HG02981 (cell line): Measurements from ENCODE around the gene MMAA.
"Not testable (repeated sequence)": the region's sequence is repeated elsewhere in the genome, so short reads cannot be mapped to it uniquely, and the experiment has no call there.

Source experiments
- ATAC-seq: cut with Tn5 transposase; IDR thresholded peaks from one replicate; pipeline ENCODE4 v1.9.1; 2021; ENCODE audit warnings: mild to moderate bottlenecking, moderate library complexity; ENCODE audit not compliant: unreplicated experiment

MMAA gene

GRCh38 chr4:145626623-145626982 is 7.4 kb downstream of the MMAA start:
- ATAC-seq, result no peak

GRCh38 chr4:145635117-145635516 is 15.9 kb downstream of the MMAA start:
- ATAC-seq, result no peak

- no peak for ATAC-seq
These were observed 16.4 kb downstream of the MMAA start for GRCh38 chr4:145635630-145636029.

- no peak for ATAC-seq
These were observed 20.1 kb downstream of the MMAA start for GRCh38 chr4:145639186-145639698.

- ATAC-seq, result not testable (repeated sequence)
These were observed 21.1 kb downstream of the MMAA start for GRCh38 chr4:145640236-145640635.

GRCh38 chr4:145643295-145643694 is 24.1 kb downstream of the MMAA start:
- ATAC-seq, result no peak

- ATAC-seq, result no peak
These were observed 25.5 kb downstream of the MMAA start for GRCh38 chr4:145644699-145645098.

- ATAC-seq, result no peak
These were observed 37.0 kb downstream of the MMAA start for GRCh38 chr4:145656156-145656555.

GRCh38 chr4:145660064-145660463 is 40.9 kb downstream of the MMAA start:
- ATAC-seq, result no peak

- no peak for ATAC-seq
These were observed 44.0 kb downstream of the MMAA start for GRCh38 chr4:145663194-145663593.

- ATAC-seq, result no peak
These were observed 46.6 kb downstream of the MMAA start for GRCh38 chr4:145665773-145666172.

- ATAC-seq, result peak; percentile 69
These were observed 51.2 kb downstream of the MMAA start for GRCh38 chr4:145670422-145670821.

- ATAC-seq, result no peak
These were observed 60.3 kb downstream of the MMAA start for GRCh38 chr4:145679520-145679919.

- ATAC-seq, result no peak
These were observed 60.8 kb downstream of the MMAA start, which contains the start of gene C4orf51 for GRCh38 chr4:145679991-145680455. TSS of gene C4orf51 (plus strand) at chr4:145680146. CDS start at chr4:145680204, 58 bp downstream.

GRCh38 chr4:145680902-145681301 is 61.7 kb downstream of the MMAA start:
- ATAC-seq, result no peak

- no peak for ATAC-seq
These were observed 62.3 kb downstream of the MMAA start for GRCh38 chr4:145681518-145681917.

GRCh38 chr4:145681956-145682355 is 62.8 kb downstream of the MMAA start:
- no peak for ATAC-seq

GRCh38 chr4:145686991-145687390 is 67.8 kb downstream of the MMAA start:
- ATAC-seq, result no peak

- no peak for ATAC-seq
These were observed 71.4 kb downstream of the MMAA start for GRCh38 chr4:145690610-145691009.

- ATAC-seq, result not testable (repeated sequence)
These were observed 72.2 kb downstream of the MMAA start for GRCh38 chr4:145691416-145691815.

GRCh38 chr4:145694929-145695328 is 75.7 kb downstream of the MMAA start:
- no peak for ATAC-seq

- ATAC-seq, result peak; percentile 53
These were observed 78.1 kb downstream of the MMAA start for GRCh38 chr4:145697332-145697731.

- no peak for ATAC-seq
These were observed 79.3 kb downstream of the MMAA start for GRCh38 chr4:145698507-145698906.
